Keratinocyte (primary cell): ENCODE data around the gene RAB34. TPM values are rescaled to one million over a fixed set of nuclear protein-coding genes. Genes with fewer than 3 reads are reported as not detected.

Experiments
- DNase-seq: peaks from one replicate; pipeline ENCODE4 v3.0.0-alpha.2; 2011; ENCODE audit warnings: low read depth, missing footprints, low spot score
- FAIRE-seq: peaks from 2 replicates; lab custom pipeline; 2011; peaks lifted over from hg19 to GRCh38; lab: Jason Lieb, UNC
- H2AFZ ChIP-seq: 2 replicates; pipeline ENCODE4 v1.6.0; 2012; ENCODE audit warnings: low read length, control low read depth, inconsistent platforms; ENCODE audit not compliant: control insufficient read depth
- H3K27ac ChIP-seq: 2 replicates; pipeline ENCODE4 v1.5.1; 2011; ENCODE audit warnings: low read length; ENCODE audit not compliant: control insufficient read depth, insufficient read depth
- H3K27me3 ChIP-seq: 3 replicates; pipeline ENCODE4 v1.6.0; 2011; ENCODE audit warnings: low read length; ENCODE audit not compliant: control insufficient read depth, insufficient read depth; ENCODE audit errors: extremely low read depth
- H3K36me3 ChIP-seq, 2 experiments: 2 replicates in 1 of 2; 3 replicates in 1 of 2; pipeline ENCODE4 v1.5.1; 2011; ENCODE audit warnings: low read length in 2 of 2, mild to moderate bottlenecking in 1 of 2; ENCODE audit not compliant: control insufficient read depth in 2 of 2, insufficient read depth in 2 of 2; ENCODE audit errors: extremely low read depth in 1 of 2
- H3K4me1 ChIP-seq: 3 replicates; pipeline ENCODE4 v1.5.1; 2011; ENCODE audit warnings: low read length; ENCODE audit not compliant: control insufficient read depth, insufficient read depth; ENCODE audit errors: extremely low read depth
- H3K4me2 ChIP-seq: 3 replicates; pipeline ENCODE4 v1.6.0; 2011; ENCODE audit warnings: low read depth, low read length; ENCODE audit not compliant: control insufficient read depth, insufficient read depth; ENCODE audit errors: extremely low read depth
- H3K4me3 ChIP-seq, 3 experiments: fragments of 200-600 bp in 1 of 3; sonication (generic) in 1 of 3; 2 replicates in 2 of 3; 3 replicates in 1 of 3; pipeline ENCODE4 v1.5.1; 2011 to 2016; ENCODE audit warnings: low read length in 3 of 3, mild to moderate bottlenecking in 3 of 3, control low read depth in 2 of 3, inconsistent platforms in 1 of 3, low read depth in 1 of 3, mixed read lengths in 1 of 3, mixed run types in 1 of 3, moderate library complexity in 1 of 3; ENCODE audit not compliant: control insufficient read depth in 2 of 3, insufficient read depth in 2 of 3; ENCODE audit errors: extremely low read depth in 1 of 3
- H3K79me2 ChIP-seq: 2 replicates; pipeline ENCODE4 v1.6.0; 2012; ENCODE audit warnings: low read length; ENCODE audit not compliant: control insufficient read depth, insufficient read depth
- H3K9ac ChIP-seq: 3 replicates; pipeline ENCODE4 v1.6.0; 2011; ENCODE audit warnings: low read length; ENCODE audit not compliant: control insufficient read depth, insufficient read depth; ENCODE audit errors: extremely low read depth
- H3K9me1 ChIP-seq: 3 replicates; pipeline ENCODE4 v1.6.0; 2011; ENCODE audit warnings: low read length; ENCODE audit not compliant: control insufficient read depth, insufficient read depth; ENCODE audit errors: extremely low read depth
- H3K9me3 ChIP-seq: 2 replicates; pipeline ENCODE4 v1.5.1; 2012; ENCODE audit warnings: low read depth, low read length; ENCODE audit not compliant: control insufficient read depth
- H4K20me1 ChIP-seq: 3 replicates; pipeline ENCODE4 v1.6.0; 2011; ENCODE audit warnings: low read length; ENCODE audit not compliant: control insufficient read depth, insufficient read depth; ENCODE audit errors: extremely low read depth
- CTCF ChIP-seq, 3 experiments: IDR thresholded peaks in 1 of 3; conservative IDR thresholded peaks in 1 of 3; optimal IDR thresholded peaks in 1 of 3; 2 replicates in 2 of 3; 3 replicates in 1 of 3; pipeline versions ENCODE3 to v1.5.1; 2011; ENCODE audit warnings: low read length in 3 of 3, mild to moderate bottlenecking in 3 of 3, moderate library complexity in 2 of 3, control low read depth in 1 of 3, inconsistent platforms in 1 of 3; ENCODE audit not compliant: insufficient read depth in 2 of 3; ENCODE audit errors: extremely low read depth in 1 of 3
- EZH2 ChIP-seq: IDR thresholded peaks from one replicate; pipeline ENCODE4 v1.6.1; 2012; ENCODE audit warnings: inconsistent platforms, mild to moderate bottlenecking, low read length, moderate library complexity
- dilution Hi-C: fragments of 300-500 bp; cut with MboI; formaldehyde crosslinking; loops from one replicate; pipeline ENCODE4 v1.7.0; 2020; ENCODE audit warnings: low sequenced_read_pairs; ENCODE audit not compliant: extremely low pct_ligation_motif_present
- polyA plus RNA-seq, 5 experiments: library from polyadenylated mRNA; depleted of rRNA in 3 of 5; stranded (reverse) in 3 of 5; stranded (forward) in 1 of 5; unstranded in 1 of 5; fragments of >200 nt; gene quantifications; 1 replicate in 1 of 5; 2 replicates in 3 of 5; 3 replicates in 1 of 5; pipeline versions ENCODE4 v1.2.1 to v1.2.3, GENCODE V29; 2011 to 2012; ENCODE audit warnings: missing spikeins in 2 of 5, low read depth in 1 of 5, low replicate concordance in 1 of 5

The RAB34 gene
- polyA plus RNA-seq, 1 donor (not counting 4 experiments of a cell fraction or from before 2014, with no cell fraction given), result 134 TPM

DNA sequence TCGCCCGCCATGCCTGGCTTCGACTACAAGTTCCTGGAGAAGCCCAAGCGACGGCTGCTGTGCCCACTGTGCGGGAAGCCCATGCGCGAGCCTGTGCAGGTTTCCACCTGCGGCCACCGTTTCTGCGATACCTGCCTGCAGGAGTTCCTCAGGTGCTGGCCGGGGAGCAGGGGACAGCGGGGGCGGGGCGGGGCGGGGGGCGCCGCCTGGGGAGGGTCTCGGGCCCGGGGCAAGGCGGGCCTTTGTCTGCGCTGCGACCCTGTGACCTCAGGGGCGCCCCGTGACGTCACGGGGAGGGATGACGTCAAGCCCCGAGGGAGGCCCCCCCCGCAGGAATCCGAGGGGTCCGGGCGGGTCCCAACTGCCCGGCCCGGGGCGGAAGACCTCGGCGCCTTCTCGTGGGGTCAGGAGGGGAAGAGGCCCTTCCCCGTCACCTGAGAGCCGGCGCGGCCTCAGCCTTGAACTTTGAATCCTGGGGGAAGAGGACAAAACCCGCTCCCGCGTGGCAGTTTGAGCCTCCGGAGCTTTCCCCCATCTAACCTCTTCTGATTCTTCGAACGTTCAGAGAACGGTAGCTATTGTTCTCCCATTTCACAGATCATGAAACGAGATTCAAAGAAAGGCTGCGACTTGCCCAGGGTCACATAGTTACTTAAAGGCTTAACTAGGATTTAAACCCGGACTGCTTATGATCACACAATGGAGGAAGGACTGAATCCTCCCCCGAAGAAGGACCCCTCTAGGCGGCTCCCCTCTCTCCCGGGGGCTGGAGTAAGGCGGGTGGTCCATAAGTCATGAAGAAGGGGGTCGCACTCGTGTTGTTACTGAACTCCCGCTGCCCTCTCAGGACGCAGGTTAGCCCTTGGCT lies 26.7 kb upstream of the RAB34 start:
- FAIRE-seq (no peak), DNase-seq (no peak)
- H4K20me1 ChIP-seq, result peaks cover 30% of the 10 kb centered on the region

DNA sequence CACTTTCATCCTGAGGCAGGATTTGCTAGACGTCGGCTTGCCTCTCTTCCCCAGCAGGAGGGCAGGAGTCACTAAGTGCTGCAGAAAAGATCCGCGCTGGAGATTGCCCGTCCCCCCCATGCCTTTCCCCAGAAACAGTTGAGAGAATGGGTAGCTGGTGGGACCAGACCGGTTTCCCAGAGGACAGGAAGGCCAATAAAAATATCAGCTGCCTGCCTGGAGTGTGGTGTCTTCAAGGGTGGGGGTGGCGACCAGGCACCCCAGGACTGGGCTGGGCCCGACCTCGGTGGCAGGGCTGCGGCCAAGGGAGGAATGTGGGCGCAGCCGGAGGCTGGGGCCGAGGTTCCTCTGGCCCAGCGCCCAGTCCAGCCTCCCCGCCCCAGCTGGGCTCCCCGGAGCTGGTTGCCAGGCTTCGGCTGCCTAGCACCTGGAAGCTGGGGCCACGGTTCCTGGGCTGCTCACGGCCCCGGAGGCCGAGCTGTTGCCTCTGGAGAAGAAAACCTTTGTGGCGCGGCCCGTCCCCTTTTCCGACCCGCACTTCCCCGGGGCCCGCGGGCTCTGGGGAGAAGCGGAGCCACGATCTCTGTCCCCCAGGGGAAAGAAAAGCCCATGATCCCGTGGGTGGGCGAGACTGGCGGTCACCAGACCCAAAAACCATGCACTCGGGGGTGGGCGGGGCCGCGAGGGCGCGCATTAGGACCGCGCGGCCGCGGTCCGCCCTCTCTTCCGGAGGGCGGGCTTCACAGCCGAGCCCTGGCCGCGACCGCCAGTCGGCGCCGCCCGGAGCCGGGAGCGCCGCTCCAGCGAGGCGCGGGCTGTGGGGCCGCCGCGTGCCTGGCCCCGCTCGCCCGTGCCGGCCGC lies 25.8 kb upstream of the RAB34 start, which contains the start of gene TRAF4:
Gene TRAF4 (plus strand): TSS at position 769 of the 861 bp plus-strand sequence. CDS start 102 bp downstream, outside the sequence.
- H3K79me2 ChIP-seq, result peaks cover 45% of the 10 kb centered on the region
- H3K4me1 ChIP-seq, result peaks cover 33% of the 10 kb centered on the region
- H3K9ac ChIP-seq, result peak within 1 kb of the TSS; percentile 96
- FAIRE-seq, result no peak
- peaks cover 18 to 23% of the 10 kb centered on the region in 2 experiments for H3K36me3 ChIP-seq
- peaks cover 7% of the 10 kb centered on the region for H3K9me1 ChIP-seq
- no peaks in the 10 kb centered on the region for H3K27me3 ChIP-seq
- peak within 1 kb of the TSS; percentile 91 for H3K27ac ChIP-seq
- H4K20me1 ChIP-seq, result peaks cover 24% of the 10 kb centered on the region
- peaks cover 11% of the 10 kb centered on the region for H3K9me3 ChIP-seq
- H3K4me3 ChIP-seq, result peak within 1 kb of the TSS; percentile 88 to 98 (median 89)
- no peak for DNase-seq
- no peak within 1 kb of the TSS for H2AFZ ChIP-seq
- dilution Hi-C loops, result no loop called here
- TF ChIP-seq CTCF (optimal IDR thresholded peaks at IDR 0.05 in 1 of 3, IDR thresholded peaks at IDR 0.05 in 1 of 3, conservative IDR thresholded peaks at IDR 0.05 in 1 of 3; ENCODE audit: extremely low read depth in 1 of 3, insufficient read depth in 2 of 3, low read length in 3 of 3), result peak in 2 of 3 experiments; percentile 3 to 30
- TF ChIP-seq EZH2, result no peak
- peak within 1 kb of the TSS; percentile 96 for H3K4me2 ChIP-seq

More for the DNA sequence above, 26.7 kb upstream of the RAB34 start:
- Histone ChIP-seq H3K36me3 (peaks cover 24 to 31% of the 10 kb centered on the region in 2 experiments), H3K4me3 (peak overlapping the region; percentile 88 to 98 (median 89)), H3K4me1 (peaks cover 36% of the 10 kb centered on the region), H3K9me3 (peaks cover 9% of the 10 kb centered on the region), H3K9me1 (peaks cover 7% of the 10 kb centered on the region), H3K27me3 (no peaks in the 10 kb centered on the region), H3K4me2 (peak overlapping the region; percentile 87), H2AFZ (no peak overlapping the region), H3K79me2 (peaks cover 53% of the 10 kb centered on the region), H3K9ac (peak overlapping the region; percentile 96), H3K27ac (peak overlapping the region; percentile 91)
- TF ChIP-seq CTCF (optimal IDR thresholded peaks at IDR 0.05 in 1 of 3, IDR thresholded peaks at IDR 0.05 in 1 of 3, conservative IDR thresholded peaks at IDR 0.05 in 1 of 3; ENCODE audit: extremely low read depth in 1 of 3, insufficient read depth in 2 of 3, low read length in 3 of 3) (no peak), EZH2 (no peak)
- dilution Hi-C loops, result no loop called here
